GM12878 (cell line): ENCODE measurements around the gene C21orf58. TPM values are rescaled to one million over a fixed set of nuclear protein-coding genes. Genes with fewer than 3 reads are reported as not detected.

Source experiments
- ATAC-seq: fragments of 200-7000 bp; cut with Tn5 transposase; 3 replicates; pipeline ENCODE4 v1.9.1; 2020; ENCODE audit warnings: mild to moderate bottlenecking, moderate library complexity
- BruUV-seq: library from RNA; stranded (reverse); fragments of 400-500 nt; replicated peaks from 2 replicates; lab custom pipeline; 2021; lab: Mats Ljungman, UMichigan
- CTCF ChIA-PET: fragments of 300-600 bp; sonication (Branson Sonifier 250); formaldehyde crosslinking; extraction: SDS; loops from one replicate; lab custom pipeline; 2021; ENCODE audit warnings: inconsistent platforms; lab: Yijun Ruan, JAX
- POLR2A ChIA-PET: fragments of 350-600 bp; formaldehyde crosslinking; extraction: SDS; loops from one replicate; lab custom pipeline; 2021; ENCODE audit warnings: inconsistent platforms; lab: Charles Lee
- RAD21 ChIA-PET: fragments of 300-600 bp; sonication (Branson Sonifier 250); formaldehyde crosslinking; loops from one replicate; lab custom pipeline; 2023; ENCODE audit warnings: antibody characterized with exemption; ENCODE audit not compliant: unreplicated experiment; lab: Charles Lee
- SMC1A ChIA-PET: fragments of 300-600 bp; sonication (Branson Sonifier 250); formaldehyde crosslinking; loops from one replicate; lab custom pipeline; 2023; ENCODE audit not compliant: unreplicated experiment, uncharacterized antibody; lab: Charles Lee
- DNase-seq: peaks from one replicate; pipeline ENCODE4 v3.0.0-alpha.2; 2011; ENCODE audit warnings: low read depth, low spot score
- FAIRE-seq: peaks from 3 replicates; lab custom pipeline; 2011; peaks lifted over from hg19 to GRCh38; lab: Jason Lieb, UNC
- H2AFZ ChIP-seq: 2 replicates; pipeline ENCODE4 v1.6.0; 2011; ENCODE audit warnings: low read depth, low read length, control low read depth; ENCODE audit not compliant: control insufficient read depth
- H3K27ac ChIP-seq: 2 replicates; pipeline ENCODE4 v1.5.1; 2011; ENCODE audit warnings: control low read depth; ENCODE audit not compliant: control insufficient read depth, insufficient read depth
- H3K27me3 ChIP-seq, 2 experiments: replicated peaks in 1 of 2; 2 replicates each; pipeline versions ENCODE4 v1.6.0 to v1.6.1; 2011; ENCODE audit warnings: low read length in 1 of 2; ENCODE audit not compliant: control insufficient read depth in 2 of 2, insufficient read depth in 2 of 2
- H3K36me3 ChIP-seq, 2 experiments: 2 replicates each; pipeline ENCODE4 v1.5.1; 2011; ENCODE audit warnings: low read length in 1 of 2; ENCODE audit not compliant: control insufficient read depth in 2 of 2, insufficient read depth in 2 of 2
- H3K4me1 ChIP-seq: 2 replicates; pipeline ENCODE4 v1.6.1; 2011; ENCODE audit warnings: mild to moderate bottlenecking, low read length, moderate library complexity, mixed read lengths; ENCODE audit not compliant: control insufficient read depth, insufficient read depth
- H3K4me2 ChIP-seq: 2 replicates; pipeline ENCODE4 v1.6.0; 2011; ENCODE audit warnings: control low read depth; ENCODE audit not compliant: control insufficient read depth, insufficient read depth
- H3K4me3 ChIP-seq: fragments of 200-600 bp; sonication (generic); 2 replicates; pipeline ENCODE4 v1.5.1; 2016
- H3K79me2 ChIP-seq: 2 replicates; pipeline ENCODE4 v1.6.0; 2011; ENCODE audit warnings: low read length; ENCODE audit not compliant: control insufficient read depth, insufficient read depth
- H3K9ac ChIP-seq: 2 replicates; pipeline ENCODE4 v1.8.0; 2011; ENCODE audit warnings: low read length, control low read depth, mixed read lengths; ENCODE audit not compliant: control insufficient read depth, insufficient read depth
- H3K9me3 ChIP-seq: replicated peaks from 3 replicates; pipeline ENCODE4 v1.5.1; 2011; ENCODE audit warnings: mild to moderate bottlenecking, low read length; ENCODE audit not compliant: control insufficient read depth, insufficient read depth
- H4K20me1 ChIP-seq: 2 replicates; pipeline ENCODE4 v1.6.0; 2011; ENCODE audit not compliant: control insufficient read depth, insufficient read depth
- GABPA ChIP-seq: IDR thresholded peaks from 2 replicates; pipeline ENCODE4 v1.6.1; 2014; ENCODE audit warnings: antibody characterized with exemption, low read depth, mild to moderate bottlenecking, inconsistent platforms
- IRF4 ChIP-seq: IDR thresholded peaks from 2 replicates; pipeline ENCODE4 v1.6.1; 2011; ENCODE audit warnings: low read depth, low read length
- NFYB ChIP-seq: IDR thresholded peaks from 2 replicates; pipeline ENCODE4 v1.6.1; 2011; ENCODE audit warnings: low read depth, mild to moderate bottlenecking, low read length, improper control_type of control experiment, moderate library complexity; ENCODE audit not compliant: insufficient read depth
- NR2C2 ChIP-seq: IDR thresholded peaks from 2 replicates; pipeline ENCODE4 v1.6.1; 2011; ENCODE audit warnings: borderline replicate concordance, low read depth; ENCODE audit not compliant: control insufficient read depth, insufficient read length
- SMAD1 ChIP-seq: fragments of 450-650 bp; IDR thresholded peaks from 2 replicates; pipeline ENCODE4 v1.6.1; 2018; ENCODE audit warnings: mild to moderate bottlenecking, low read depth; ENCODE audit not compliant: partially characterized antibody
- SRF ChIP-seq, 2 experiments: IDR thresholded peaks; 2 replicates each; pipeline ENCODE4 v1.6.1; 2011; ENCODE audit warnings: low read depth in 2 of 2, low read length in 2 of 2, mild to moderate bottlenecking in 1 of 2, moderate library complexity in 1 of 2
- WGBS: methylation state at CpG from one replicate; pipeline ENCODE4 v1.1.6; 2016; ENCODE audit warnings: low lambda C conversion rate; ENCODE audit not compliant: insufficient replicate concordance, insufficient coverage; ENCODE audit errors: missing lambda C conversion rate; 5-methylcytosine and 5-hydroxymethylcytosine counted together
- in situ Hi-C: fragments of 300-500 bp; cut with MboI; formaldehyde crosslinking; loops from 9 replicates; pipeline ENCODE4 v1.14.3; 2018; ENCODE audit warnings: mixed read lengths
- intact Hi-C: fragments of 100-400 bp; cut with micrococcal nuclease; formaldehyde crosslinking; loops from one replicate; pipeline ENCODE4 v1.14.2; 2022; ENCODE audit not compliant: unreplicated experiment
- polyA plus RNA-seq, 11 experiments: library from polyadenylated mRNA; depleted of rRNA in 4 of 11; unstranded in 6 of 11; stranded (reverse) in 5 of 11; fragments of >200 nt; fragmentation: Nextera tagmentation in 4 of 11; fragmentation: Illumina TruSeq in 1 of 11; extraction: Ambion mirVana in 4 of 11; extraction: Trizol in 1 of 11; gene quantifications; 1 replicate in 1 of 11; 2 replicates in 10 of 11; pipeline versions ENCODE4 v1.2.1 to v1.2.3, GENCODE V29; 2011 to 2016; ENCODE audit warnings: inconsistent platforms in 2 of 11, missing spikeins in 2 of 11, low read depth in 1 of 11
- total RNA-seq, 4 experiments: library from RNA; depleted of rRNA in 3 of 4; stranded (reverse); fragments of >200 nt in 3 of 4; fragmentation: Illumina TruSeq in 1 of 4; extraction: Trizol in 1 of 4; gene quantifications; 2 replicates each; pipeline versions ENCODE4 v1.2.1 to v1.2.3, GENCODE V29; 2013 to 2021
- TF ChIP-seq, protein P1 (sequence below): IDR thresholded peaks from 2 replicates; pipeline ENCODE4 v1.6.1; 2012; ENCODE audit warnings: low read depth, low read length, improper control_type of control experiment
- TF ChIP-seq, protein P2 (sequence below), 3 experiments: IDR thresholded peaks in 2 of 3; conservative IDR thresholded peaks in 1 of 3; 2 replicates each; pipeline ENCODE4 v1.5.1; 2011; ENCODE audit warnings: low read depth in 3 of 3, low read length in 3 of 3, mild to moderate bottlenecking in 3 of 3, control low read depth in 2 of 3, moderate library complexity in 2 of 3, inconsistent platforms in 1 of 3, mixed read lengths in 1 of 3; ENCODE audit not compliant: control insufficient read depth in 2 of 3, insufficient read depth in 1 of 3; ENCODE audit errors: extremely low read depth in 1 of 3
- TF ChIP-seq, protein P3 (sequence below): fragments of 450-650 bp; IDR thresholded peaks from 2 replicates; pipeline ENCODE4 v1.6.1; 2017; ENCODE audit warnings: mild to moderate bottlenecking, moderate library complexity
- TF ChIP-seq, protein P4 (sequence below): fragments of 450-650 bp; IDR thresholded peaks from 2 replicates; pipeline ENCODE4 v1.6.1; 2017; ENCODE audit warnings: mild to moderate bottlenecking, moderate library complexity

Gene C21orf58
- total and polyA plus RNA-seq, 10 of the 15 experiments (the other 5 are each of a cell fraction or from before 2014, with no cell fraction given): 1.1 to 22.3 (median 11.8) TPM

DNA sequence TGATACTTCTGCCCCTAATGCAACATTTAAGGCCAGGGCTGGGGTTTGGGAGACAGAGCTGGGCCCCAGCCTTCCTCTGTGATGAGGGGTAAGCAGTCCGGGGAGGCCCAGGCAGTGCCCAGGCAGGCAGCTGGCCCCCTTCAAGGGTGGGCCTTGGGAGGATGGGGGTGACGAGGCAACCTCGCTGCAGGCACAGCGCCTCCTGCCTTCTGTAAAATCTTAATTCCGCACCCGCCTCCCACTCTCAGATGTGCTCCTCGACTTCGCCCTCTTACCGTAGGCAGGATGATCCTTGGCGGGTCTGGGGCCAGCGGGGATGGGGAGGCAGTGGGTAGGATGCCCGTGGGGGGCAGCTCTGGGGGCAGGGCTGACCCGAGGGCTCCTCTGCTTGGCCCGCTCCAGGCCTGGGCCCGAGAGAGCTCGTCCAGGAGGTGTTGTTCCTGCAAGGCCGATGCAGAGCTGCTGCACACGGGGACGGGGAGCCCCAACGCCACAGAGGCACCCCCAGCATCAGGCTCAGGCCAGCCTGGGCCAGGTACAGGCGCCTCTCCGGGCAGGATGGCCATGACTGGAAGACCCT is 9.1 kb downstream of the C21orf58 start:
- no peak for FAIRE-seq
- Histone ChIP-seq H3K9me3 (no peaks in the 10 kb centered on the region), H2AFZ (no peak overlapping the region), H3K36me3 (peaks cover 0 to 3% of the 10 kb centered on the region in 2 experiments; a peak in 2 of 4 replicates), H3K4me2 (no peak overlapping the region), H3K27me3 (no peaks in the 10 kb centered on the region), H3K4me1 (no peaks in the 10 kb centered on the region), H3K79me2 (peaks cover 3% of the 10 kb centered on the region), H3K9ac (no peak overlapping the region), H4K20me1 (no peaks in the 10 kb centered on the region), H3K27ac (no peak overlapping the region), H3K4me3 (no peak overlapping the region)
- WGBS: 92% methylated on average over 22 of the region's 22 CpGs
- CTCF ChIA-PET: no interaction called here
- in situ Hi-C loops (no loop called here), intact Hi-C loops (no loop called here)
- ATAC-seq: no peak
- POLR2A ChIA-PET: no interaction called here
- RAD21 ChIA-PET: no interaction called here
- SMC1A ChIA-PET: no interaction called here
- no TSS peak for BruUV-seq
- TF ChIP-seq, protein P1, sequence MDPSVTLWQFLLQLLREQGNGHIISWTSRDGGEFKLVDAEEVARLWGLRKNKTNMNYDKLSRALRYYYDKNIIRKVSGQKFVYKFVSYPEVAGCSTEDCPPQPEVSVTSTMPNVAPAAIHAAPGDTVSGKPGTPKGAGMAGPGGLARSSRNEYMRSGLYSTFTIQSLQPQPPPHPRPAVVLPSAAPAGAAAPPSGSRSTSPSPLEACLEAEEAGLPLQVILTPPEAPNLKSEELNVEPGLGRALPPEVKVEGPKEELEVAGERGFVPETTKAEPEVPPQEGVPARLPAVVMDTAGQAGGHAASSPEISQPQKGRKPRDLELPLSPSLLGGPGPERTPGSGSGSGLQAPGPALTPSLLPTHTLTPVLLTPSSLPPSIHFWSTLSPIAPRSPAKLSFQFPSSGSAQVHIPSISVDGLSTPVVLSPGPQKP: no peak
- TF ChIP-seq NFYB: no peak
- no peak for TF ChIP-seq SMAD1
- TF ChIP-seq IRF4: no peak
- no peak for TF ChIP-seq GABPA
- TF ChIP-seq, protein P2, sequence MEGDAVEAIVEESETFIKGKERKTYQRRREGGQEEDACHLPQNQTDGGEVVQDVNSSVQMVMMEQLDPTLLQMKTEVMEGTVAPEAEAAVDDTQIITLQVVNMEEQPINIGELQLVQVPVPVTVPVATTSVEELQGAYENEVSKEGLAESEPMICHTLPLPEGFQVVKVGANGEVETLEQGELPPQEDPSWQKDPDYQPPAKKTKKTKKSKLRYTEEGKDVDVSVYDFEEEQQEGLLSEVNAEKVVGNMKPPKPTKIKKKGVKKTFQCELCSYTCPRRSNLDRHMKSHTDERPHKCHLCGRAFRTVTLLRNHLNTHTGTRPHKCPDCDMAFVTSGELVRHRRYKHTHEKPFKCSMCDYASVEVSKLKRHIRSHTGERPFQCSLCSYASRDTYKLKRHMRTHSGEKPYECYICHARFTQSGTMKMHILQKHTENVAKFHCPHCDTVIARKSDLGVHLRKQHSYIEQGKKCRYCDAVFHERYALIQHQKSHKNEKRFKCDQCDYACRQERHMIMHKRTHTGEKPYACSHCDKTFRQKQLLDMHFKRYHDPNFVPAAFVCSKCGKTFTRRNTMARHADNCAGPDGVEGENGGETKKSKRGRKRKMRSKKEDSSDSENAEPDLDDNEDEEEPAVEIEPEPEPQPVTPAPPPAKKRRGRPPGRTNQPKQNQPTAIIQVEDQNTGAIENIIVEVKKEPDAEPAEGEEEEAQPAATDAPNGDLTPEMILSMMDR (IDR thresholded peaks at IDR 0.05 in 2 of 3, conservative IDR thresholded peaks at IDR 0.05 in 1 of 3; ENCODE audit: control insufficient read depth in 2 of 3, extremely low read depth in 1 of 3, insufficient read depth in 1 of 3, low read depth in 3 of 3, low read length in 3 of 3): no peak
- no peak for TF ChIP-seq SRF (IDR thresholded peaks at IDR 0.05; ENCODE audit: low read depth in 2 of 2, low read length in 2 of 2)
- TF ChIP-seq, protein P3, sequence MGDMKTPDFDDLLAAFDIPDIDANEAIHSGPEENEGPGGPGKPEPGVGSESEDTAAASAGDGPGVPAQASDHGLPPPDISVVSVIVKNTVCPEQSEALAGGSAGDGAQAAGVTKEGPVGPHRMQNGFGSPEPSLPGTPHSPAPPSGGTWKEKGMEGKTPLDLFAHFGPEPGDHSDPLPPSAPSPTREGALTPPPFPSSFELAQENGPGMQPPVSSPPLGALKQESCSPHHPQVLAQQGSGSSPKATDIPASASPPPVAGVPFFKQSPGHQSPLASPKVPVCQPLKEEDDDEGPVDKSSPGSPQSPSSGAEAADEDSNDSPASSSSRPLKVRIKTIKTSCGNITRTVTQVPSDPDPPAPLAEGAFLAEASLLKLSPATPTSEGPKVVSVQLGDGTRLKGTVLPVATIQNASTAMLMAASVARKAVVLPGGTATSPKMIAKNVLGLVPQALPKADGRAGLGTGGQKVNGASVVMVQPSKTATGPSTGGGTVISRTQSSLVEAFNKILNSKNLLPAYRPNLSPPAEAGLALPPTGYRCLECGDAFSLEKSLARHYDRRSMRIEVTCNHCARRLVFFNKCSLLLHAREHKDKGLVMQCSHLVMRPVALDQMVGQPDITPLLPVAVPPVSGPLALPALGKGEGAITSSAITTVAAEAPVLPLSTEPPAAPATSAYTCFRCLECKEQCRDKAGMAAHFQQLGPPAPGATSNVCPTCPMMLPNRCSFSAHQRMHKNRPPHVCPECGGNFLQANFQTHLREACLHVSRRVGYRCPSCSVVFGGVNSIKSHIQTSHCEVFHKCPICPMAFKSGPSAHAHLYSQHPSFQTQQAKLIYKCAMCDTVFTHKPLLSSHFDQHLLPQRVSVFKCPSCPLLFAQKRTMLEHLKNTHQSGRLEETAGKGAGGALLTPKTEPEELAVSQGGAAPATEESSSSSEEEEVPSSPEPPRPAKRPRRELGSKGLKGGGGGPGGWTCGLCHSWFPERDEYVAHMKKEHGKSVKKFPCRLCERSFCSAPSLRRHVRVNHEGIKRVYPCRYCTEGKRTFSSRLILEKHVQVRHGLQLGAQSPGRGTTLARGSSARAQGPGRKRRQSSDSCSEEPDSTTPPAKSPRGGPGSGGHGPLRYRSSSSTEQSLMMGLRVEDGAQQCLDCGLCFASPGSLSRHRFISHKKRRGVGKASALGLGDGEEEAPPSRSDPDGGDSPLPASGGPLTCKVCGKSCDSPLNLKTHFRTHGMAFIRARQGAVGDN: no peak
- TF ChIP-seq NR2C2: no peak
- TF ChIP-seq, protein P4, sequence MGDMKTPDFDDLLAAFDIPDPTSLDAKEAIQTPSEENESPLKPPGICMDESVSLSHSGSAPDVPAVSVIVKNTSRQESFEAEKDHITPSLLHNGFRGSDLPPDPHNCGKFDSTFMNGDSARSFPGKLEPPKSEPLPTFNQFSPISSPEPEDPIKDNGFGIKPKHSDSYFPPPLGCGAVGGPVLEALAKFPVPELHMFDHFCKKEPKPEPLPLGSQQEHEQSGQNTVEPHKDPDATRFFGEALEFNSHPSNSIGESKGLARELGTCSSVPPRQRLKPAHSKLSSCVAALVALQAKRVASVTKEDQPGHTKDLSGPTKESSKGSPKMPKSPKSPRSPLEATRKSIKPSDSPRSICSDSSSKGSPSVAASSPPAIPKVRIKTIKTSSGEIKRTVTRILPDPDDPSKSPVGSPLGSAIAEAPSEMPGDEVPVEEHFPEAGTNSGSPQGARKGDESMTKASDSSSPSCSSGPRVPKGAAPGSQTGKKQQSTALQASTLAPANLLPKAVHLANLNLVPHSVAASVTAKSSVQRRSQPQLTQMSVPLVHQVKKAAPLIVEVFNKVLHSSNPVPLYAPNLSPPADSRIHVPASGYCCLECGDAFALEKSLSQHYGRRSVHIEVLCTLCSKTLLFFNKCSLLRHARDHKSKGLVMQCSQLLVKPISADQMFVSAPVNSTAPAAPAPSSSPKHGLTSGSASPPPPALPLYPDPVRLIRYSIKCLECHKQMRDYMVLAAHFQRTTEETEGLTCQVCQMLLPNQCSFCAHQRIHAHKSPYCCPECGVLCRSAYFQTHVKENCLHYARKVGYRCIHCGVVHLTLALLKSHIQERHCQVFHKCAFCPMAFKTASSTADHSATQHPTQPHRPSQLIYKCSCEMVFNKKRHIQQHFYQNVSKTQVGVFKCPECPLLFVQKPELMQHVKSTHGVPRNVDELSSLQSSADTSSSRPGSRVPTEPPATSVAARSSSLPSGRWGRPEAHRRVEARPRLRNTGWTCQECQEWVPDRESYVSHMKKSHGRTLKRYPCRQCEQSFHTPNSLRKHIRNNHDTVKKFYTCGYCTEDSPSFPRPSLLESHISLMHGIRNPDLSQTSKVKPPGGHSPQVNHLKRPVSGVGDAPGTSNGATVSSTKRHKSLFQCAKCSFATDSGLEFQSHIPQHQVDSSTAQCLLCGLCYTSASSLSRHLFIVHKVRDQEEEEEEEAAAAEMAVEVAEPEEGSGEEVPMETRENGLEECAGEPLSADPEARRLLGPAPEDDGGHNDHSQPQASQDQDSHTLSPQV: no peak
- DNase-seq: no peak
